HG03103 (cell line): ENCODE data around the gene MORF4L1.
"Not testable (repeated sequence)": the region's sequence is repeated elsewhere in the genome, so short reads cannot be mapped to it uniquely, and the experiment has no call there.

Source experiments
- ATAC-seq: cut with Tn5 transposase; IDR thresholded peaks from one replicate; pipeline ENCODE4 v1.9.1; 2021; ENCODE audit warnings: low read depth; ENCODE audit not compliant: unreplicated experiment

MORF4L1 gene

DNA sequence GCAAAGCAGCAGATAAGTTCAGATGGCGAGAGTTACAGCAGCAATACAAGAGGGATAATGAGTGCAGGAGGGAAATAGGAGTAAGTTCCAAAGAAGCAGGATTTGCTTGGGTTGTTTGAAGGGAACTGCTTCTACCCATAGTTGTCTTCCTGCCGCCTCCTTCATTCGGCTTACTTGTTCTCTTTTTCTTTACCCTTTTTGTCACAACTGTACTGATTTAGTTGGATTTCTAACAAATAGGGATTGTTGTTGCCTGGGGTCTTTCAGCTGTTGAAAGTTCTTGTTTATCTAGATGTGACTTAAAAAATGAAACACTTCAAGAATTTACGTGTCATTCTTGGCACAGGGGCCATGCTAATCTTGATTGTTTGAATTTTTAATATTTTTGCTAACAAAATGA, 25.9 kb downstream of the MORF4L1 start:
- no peak for ATAC-seq

DNA sequence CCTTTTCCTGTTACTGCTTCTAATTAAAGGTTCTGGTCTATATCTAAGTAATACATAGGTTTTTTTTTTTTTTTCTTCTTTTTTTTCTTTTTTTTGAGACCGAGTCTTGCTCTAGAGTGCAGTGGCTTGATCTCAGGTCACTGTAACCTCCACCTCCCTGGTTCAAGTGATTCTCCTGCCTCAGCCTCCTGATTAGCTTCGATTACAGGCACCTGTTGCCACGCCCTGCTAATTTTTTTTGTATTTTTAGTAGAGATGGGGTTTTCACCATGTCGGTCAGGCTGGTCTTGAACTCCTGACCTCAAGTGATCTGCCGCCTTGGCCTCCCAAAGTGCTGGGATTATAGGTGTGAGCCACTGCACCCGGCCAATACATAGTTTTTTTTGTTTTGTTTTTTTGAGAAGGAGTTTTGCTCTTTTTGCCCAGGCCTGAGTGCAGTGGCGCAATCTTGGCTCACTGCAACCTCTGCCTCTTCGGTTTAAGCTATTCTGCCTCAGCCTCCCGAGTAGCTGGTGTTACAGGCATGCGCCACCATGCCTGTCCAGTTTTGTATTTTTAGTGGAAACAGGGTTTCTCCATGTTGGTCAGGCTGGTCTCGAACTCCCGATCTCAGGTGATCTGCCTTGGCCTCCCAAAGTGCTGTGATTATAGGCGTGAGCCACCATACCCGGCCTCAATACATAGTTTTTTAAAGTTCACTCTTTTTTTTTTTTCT, 28.3 kb downstream of the MORF4L1 start:
- not testable (repeated sequence) for ATAC-seq

DNA sequence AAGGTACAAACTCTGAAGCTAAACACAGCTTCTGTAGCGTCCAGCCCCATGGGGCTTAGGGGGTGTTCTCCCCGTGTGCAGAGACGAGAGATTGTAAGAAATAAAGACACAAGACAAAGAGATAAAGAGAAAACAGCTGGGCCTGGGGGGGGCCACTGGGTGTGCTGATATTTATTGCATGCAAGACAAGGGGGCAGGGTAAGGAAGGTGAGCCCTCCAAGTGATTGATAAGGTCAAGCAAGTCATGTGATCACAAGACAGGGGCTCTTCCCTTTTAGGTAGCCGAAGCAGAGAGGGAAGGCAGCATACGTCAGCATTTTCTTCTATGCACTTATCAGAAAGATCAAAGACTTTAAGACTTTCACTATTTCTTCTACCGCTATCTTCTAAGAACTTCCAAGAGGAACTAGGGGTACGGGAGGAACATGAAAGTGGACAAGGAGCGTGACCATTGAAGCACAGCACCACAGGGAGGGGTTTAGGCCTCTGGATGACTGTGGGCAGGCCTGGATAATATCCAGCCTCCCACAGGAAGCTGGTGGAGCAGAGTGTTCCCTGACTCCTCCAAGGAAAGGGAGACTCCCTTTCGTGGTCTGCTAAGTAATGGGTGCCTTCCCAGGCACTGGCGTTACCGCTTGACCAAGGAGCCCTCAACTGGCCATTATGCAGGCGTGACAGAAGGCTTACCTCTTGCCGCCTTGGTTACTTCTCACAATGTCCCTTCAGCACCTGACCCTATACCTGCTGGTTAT, 29.8 kb downstream of the MORF4L1 start:
- ATAC-seq, result not testable (repeated sequence)

GRCh38 chr15:78904599-78905358, 32.1 kb downstream of the MORF4L1 start:
- ATAC-seq, result no peak

DNA sequence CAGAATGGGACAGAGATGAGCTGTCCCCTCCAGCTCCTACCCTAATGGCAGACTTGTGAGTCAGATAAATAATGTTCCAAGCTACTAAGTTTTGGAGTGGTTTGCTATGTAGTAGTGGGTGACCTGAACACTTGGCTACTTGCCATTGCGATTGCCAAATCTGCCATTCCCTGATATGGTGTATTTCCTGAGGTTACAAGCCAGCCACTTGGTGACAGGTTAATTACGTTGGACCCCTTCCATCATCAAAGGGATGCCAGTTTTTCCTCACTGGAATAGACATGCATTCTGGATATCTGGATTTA, 33.6 kb downstream of the MORF4L1 start:
- no peak for ATAC-seq

GRCh38 chr15:78907577-78907976, 34.9 kb downstream of the MORF4L1 start:
- ATAC-seq, result no peak

DNA sequence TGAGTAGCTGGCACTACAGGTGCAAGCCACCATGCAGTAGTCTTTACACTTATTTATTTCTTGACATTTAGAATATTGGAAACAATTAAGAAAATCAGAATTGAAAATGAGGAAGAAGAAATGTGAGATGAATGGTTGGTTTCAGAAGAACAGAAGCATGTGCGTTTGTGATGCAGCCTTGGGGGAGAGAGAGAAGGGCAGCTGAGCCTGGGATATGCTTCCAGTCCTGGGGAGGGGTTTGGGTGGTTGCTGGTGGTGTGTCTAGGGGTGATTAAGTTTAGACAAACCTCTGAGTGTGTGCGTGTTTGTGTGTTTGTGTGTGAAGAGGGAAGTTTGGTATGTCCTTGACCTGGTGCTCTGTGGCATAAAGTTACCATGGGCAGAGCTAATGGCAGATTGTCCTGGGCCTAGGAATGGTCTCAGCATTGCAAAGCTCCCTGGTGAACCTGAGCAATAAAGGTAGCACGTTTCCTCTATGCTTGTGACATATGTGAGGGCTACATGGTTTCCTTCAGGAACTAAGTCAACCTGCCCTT, 36.5 kb downstream of the MORF4L1 start:
- ATAC-seq, result no peak

DNA sequence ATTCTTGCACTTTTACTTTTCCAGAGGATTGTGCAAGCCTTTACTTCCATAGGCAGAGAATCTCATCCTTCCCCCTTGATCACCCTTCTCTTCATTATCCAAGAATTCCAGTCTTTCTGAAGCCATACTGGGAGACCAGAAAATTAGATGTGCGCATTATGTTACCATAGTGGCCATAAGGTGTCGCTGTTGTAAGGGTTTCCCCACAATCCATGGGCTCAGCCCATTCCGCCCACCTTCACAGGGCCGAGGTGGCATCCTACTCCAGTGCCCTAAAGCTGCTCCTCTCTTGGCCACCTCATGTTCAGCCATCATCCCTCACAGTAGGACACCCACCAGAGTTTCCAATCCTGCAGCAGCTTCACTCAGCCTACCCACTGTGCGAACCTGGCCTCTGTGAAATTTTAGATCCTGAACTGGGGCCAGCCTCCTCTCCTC, 37.1 kb downstream of the MORF4L1 start:
- ATAC-seq, result no peak

GRCh38 chr15:78910271-78910670, 37.6 kb downstream of the MORF4L1 start:
- no peak for ATAC-seq

DNA sequence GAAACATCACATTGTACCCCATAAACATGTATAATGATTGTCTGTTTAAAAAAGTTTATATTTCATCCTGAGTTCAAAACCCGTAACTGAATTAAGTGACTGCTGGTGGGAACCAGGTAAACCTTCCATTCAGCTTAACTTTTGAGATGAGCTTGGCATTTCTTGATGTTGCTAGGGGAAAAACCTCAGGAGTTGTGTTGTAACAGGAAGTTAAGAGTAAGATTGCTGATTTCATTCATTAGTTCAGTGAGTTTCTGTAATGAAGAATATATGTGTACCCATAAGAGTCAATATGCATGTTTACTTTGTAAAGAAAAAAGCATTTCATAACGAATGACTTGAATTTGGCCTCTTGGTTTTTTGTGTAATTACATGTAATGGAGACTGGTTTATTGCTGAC, 39.6 kb downstream of the MORF4L1 start:
- ATAC-seq, result no peak

DNA sequence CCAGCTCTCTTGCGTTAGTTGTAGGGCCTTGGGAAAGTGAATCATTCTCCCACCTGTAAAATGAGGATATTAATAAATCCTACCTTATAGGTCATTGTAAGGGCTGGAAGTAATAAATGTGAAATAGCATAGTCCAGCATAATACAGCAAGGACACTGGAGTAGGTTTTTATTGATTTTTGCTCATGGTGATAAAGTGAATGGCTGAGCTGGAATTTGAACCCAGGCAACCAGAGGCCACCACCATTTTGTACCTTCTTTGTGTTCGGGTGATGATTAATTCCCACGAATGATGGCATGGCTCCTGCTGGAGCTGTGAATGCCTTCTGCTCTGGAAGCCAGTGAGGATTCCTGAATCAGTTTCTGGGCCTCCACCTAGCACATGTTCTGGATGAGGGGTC, 40.3 kb downstream of the MORF4L1 start:
- no peak for ATAC-seq

- ATAC-seq, result no peak
Measured at GRCh38 chr15:78914027-78914764, 41.5 kb downstream of the MORF4L1 start.

- ATAC-seq, result no peak
Measured at GRCh38 chr15:78915341-78916087, 42.8 kb downstream of the MORF4L1 start.

- no peak for ATAC-seq
Measured at GRCh38 chr15:78916088-78916487, 43.4 kb downstream of the MORF4L1 start.

GRCh38 chr15:78917888-78918287, 45.2 kb downstream of the MORF4L1 start:
- no peak for ATAC-seq

DNA sequence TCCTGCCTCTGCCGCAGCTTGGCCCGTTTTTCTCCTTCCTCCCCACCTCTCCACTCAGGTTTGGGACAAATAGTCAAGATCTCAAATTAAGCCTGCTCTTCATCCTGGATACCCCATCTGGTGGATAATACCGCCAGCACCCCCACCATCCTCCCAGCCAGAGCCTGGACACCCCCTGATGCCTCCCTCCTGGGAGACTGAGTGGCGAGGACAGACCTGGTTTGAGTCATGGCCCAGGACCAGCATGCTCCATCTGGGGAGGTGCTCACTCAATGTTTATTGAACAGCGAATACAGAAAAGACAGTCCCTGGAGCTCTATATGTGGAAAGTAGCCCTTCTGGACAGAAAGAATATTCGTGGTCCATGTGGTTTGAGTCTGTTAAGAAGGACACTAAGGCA, 48.8 kb downstream of the MORF4L1 start:
- no peak for ATAC-seq

GRCh38 chr15:78921940-78922339, 49.2 kb downstream of the MORF4L1 start:
- ATAC-seq, result no peak

DNA sequence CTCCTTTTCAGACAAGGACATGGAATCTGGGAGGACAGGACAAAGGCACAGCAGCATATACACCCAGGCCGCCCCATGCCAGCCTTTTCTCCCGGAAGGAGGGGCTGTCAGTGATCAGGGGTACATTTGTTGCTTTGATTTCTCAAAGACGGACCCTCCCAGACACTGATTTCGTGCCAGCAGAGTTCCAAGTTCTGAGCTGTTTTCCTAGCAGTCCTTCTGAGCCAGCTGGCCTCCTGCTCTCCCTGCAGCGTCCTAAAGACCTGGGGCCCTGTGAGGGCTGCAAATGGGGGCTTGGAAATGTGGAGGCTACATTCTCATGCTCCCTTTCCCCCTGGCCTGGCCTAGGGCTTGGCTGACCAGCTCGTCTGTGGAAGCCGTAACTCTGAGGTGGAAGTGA, 49.8 kb downstream of the MORF4L1 start:
- ATAC-seq, result no peak

DNA sequence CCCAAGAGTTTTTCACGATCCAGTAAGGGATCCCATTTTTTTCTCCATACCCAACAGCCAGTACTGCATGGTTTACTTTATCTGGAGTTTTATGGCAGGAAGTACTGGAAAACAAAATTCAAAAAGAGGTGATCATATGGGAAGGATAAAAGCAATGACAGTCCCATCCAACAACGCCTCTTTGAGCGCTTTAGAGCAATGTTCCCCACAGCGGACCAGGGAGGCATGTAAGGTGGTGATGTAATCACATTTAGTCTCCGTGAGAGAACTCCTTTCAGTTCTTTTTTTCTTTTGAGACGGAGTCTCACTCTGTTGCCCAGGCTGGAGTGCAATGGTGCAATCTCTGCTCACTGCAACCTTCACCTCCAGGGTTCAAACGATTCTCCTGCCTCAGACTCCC, 50.3 kb downstream of the MORF4L1 start:
- ATAC-seq, result no peak
